GM19463 (cell line): Measurements from ENCODE around the gene ACSL3.
A peak's percentile ranks its signal among the peaks of the same experiment; 100 is the strongest.
"Not testable (repeated sequence)": the region's sequence is repeated elsewhere in the genome, so short reads cannot be mapped to it uniquely, and the experiment has no call there.

ENCODE experiments used
- ATAC-seq: cut with Tn5 transposase; IDR thresholded peaks from one replicate; pipeline ENCODE4 v1.9.1; 2021; ENCODE audit warnings: mild to moderate bottlenecking, moderate library complexity; ENCODE audit not compliant: unreplicated experiment

Gene ACSL3

DNA sequence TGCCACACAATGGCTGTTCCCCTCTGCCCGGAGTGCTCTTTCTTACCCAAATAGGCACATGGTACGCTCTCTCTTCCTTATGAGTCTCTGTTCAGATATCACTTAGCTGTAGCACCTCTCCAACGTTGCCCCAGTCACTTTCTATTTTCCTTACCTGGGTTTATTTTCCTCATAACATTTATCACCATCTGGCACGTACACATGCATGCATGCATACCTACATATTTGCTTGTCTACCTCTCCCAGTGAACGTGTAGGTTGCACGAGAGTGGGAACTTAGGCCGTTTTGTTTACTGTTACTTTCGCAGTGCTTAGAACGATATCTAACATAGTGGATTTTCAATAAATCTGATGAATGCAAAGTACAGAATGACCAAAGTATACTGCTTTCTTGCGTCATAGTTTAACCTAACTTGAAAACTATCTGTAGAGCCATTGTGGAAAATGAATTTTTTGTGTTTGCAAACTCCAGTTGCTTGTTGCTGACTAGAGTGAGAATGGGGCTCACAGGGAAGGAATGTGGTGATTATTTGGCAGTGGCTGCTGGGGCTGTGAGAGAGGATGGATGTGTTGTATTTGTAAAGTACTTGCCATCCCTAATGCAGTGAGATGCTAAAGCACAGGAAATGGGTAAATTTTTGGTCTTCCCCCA, 47.1 kb downstream of the ACSL3 start:
- no peak for ATAC-seq

DNA sequence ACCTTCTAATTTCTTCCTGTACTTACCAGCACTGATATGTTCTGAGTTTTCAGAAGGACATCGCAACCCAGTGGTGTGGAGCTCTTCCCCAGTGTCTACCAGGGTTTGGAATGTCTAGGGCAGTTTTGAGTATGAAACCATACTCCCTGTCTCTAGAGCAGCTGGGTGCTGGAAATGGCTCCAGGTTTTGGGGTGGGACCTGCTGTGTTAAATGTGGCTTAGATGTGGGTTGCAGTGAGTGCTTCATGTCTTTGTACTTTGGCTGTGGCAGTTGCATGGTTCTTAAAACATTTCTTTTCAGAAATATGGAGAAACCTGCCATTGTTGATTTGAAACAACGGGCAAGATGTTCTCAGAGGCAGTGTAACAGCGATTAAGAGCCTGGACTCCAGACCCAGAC, 48.5 kb downstream of the ACSL3 start:
- ATAC-seq: no peak

DNA sequence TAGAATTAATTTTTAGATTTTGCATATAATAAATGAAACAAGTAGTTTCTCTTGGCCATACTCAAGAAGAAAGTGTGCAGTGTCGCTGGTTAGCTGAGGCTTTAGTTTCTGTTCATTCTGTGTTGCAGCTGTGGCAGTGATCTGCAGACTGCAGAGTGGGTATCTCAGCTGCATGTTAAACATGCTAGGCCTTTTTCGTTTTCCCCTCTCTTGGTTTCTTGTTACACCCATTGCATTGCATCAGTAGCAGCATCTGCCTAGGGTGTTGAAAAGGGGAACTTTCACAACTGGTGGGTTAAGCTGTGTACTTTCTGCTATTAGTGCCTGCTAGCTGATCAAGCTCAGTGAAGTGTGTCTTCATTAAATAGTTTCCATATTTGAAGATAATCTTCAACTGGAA, 51.3 kb downstream of the ACSL3 start:
- peak; percentile 96 for ATAC-seq

DNA sequence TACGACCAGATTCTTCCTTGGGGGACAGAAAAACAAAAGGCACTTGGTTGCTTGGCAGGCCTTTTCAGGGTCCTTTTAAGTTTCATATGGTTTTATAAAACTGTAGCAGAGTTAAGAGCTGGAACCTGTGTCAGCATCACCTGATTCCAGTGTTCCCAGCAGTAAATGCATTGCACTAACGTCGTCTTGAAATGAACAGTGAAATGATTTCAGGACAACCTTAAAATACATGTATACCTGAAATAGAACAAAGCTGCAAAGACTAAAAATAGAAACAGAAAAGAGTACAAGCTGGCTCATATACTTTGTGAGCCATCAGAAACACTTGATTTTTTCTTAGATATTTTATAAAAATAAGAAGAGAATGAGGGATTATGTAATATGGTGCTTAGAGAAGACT, 51.9 kb downstream of the ACSL3 start:
- no peak for ATAC-seq

DNA sequence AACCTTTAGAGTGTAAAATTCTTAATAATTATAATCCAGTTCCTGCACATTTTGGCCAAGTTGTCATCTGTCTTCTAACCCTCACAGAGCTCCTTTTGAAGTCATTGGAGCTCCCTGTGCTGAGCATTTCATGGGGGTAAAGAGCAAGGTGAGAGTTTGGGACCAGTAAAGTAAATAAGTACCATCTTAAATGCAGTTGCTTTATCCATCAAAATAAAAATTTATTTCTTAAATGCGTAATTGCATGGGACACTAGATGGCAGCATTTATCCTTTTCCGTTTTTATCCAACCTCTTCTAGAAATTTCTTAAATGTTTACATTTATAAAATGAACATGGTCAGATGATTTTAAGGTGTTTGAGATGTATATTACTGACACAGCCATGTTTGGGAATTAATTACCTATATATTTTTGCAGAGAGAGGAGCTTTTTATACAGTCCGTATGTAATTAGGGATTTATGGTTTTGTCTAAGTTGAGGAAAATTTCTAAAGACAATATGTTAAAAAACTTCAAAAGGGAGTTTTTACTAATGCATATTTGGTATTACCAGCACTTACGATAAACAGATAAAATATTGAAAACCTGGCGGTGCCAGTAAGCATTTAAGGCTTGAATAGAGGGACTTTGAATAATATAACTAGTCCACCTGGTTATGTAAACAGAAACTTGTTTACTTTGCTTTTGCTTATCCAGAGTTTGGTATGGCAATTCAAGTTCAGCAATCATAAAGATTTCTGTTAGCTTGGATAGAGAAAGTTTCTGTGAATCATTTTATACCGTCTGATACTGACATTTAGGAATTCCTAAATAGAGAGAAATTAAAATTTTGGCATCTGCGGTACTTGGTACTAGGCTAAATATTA, 54.5 kb downstream of the ACSL3 start:
- ATAC-seq: no peak

DNA sequence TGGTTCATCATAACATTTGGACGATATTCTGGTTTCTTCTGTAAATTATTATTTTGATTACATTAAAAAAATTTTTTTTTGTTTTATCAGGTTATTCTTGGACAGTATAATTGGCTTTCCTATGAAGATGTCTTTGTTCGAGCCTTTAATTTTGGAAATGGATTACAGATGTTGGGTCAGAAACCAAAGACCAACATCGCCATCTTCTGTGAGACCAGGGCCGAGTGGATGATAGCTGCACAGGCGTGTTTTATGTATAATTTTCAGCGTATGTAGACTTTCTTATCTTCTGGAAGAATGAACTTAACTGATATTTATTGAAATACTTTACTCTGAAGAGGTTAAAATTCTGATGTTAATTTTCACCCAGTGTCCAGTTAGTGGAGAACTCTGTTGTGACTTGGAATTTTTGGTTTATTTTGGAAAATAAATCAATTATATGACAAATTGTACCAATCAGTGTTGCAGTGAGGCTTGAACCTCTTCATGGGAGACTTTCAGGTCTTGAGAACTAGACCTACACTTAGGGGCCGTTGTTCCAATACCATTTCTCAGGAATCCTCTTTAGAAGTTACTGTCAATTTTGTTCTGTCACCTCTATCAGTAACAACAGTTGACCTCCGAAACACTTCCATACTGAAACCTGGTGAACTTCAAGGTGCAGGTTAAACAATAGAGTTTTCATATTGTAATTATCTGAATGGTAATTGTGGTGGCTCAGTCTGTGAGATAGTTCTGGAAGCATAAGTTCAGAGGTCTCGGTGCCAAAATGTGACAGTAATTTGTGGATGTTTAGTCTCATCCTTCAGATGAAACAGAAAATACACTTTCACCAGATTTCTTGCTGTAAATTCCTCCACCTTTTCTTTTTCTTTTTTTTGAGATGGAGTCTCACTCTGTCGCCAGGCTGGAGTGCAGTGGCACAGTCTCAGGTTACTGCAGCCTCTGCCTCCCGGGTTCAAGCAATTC, 55.7 kb downstream of the ACSL3 start:
- ATAC-seq: no peak

DNA sequence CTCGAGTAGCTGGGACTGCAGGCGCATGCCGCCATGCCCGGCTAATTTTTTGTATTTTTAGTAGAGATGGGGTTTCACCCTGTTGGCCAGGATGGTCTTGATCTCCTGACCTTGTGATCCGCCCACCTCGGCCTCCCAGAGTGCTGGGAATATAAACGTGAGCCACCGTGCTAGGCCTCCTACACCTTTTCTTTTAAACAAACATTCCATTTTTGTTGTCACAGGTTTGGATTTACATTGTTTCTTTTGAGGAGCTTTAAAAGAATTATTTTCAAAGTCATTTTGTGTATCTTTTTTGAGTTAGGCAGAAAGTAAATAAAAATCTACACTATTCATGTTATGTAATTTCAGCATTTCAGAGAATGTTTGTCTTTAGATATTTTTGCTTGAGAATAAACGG, 56.4 kb downstream of the ACSL3 start:
- not testable (repeated sequence) for ATAC-seq

DNA sequence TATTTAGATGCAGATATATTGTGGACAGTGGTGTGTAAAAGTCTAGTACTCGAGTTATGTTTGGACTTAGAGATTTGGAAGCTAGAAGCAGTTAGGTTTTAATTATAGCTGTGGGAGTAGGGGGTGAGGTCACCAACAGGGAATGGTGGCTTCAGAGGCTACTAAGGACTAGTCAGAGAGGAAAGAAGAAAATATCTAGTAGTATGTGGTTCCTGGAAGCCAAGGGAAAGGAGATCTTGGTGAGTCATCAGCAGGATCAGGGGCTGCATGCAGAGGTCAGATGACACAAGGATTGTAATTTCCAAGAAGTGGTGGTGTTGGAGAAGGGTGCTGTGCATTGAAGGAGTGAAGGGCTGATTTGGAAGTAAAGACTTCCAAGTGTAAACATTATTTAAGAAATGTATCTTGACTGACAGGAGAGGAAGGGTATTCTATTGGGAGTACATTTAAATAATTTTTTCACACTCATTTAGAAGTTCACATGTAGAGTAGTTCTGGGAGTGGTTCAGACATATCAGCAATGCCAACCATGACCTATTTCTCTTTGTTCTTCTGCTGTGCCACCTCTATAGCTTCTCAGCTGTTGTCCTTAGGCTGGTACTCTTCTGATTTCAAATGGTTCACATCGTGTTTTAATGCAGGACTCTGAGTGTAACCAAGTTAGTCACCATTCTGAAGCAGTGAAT, 59.1 kb downstream of the ACSL3 start:
- no peak for ATAC-seq

DNA sequence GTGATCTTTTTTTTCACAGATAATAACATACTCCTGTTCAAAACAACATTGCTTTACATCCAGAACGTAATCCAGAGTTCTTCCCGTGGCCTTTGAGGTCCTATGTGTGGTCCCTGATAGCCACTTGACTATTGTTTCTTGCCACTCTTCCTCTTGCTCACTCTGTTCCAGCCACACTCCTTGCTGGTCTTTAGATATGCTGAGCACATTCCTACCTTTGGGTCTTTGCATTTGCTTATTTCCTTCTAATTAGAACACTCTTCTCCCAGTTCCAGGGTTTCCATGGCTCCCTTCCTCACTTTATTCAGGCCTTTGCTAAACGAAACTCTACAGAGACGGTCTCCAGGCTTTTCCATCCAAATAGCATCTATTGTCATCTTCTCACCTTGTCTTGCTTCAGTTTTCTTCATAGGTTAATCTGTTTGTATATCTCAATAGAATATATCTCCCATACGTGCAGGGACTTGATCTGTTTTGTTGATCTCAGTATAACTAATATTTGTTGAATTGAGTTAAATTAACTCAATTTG, 59.9 kb downstream of the ACSL3 start:
- no peak for ATAC-seq

DNA sequence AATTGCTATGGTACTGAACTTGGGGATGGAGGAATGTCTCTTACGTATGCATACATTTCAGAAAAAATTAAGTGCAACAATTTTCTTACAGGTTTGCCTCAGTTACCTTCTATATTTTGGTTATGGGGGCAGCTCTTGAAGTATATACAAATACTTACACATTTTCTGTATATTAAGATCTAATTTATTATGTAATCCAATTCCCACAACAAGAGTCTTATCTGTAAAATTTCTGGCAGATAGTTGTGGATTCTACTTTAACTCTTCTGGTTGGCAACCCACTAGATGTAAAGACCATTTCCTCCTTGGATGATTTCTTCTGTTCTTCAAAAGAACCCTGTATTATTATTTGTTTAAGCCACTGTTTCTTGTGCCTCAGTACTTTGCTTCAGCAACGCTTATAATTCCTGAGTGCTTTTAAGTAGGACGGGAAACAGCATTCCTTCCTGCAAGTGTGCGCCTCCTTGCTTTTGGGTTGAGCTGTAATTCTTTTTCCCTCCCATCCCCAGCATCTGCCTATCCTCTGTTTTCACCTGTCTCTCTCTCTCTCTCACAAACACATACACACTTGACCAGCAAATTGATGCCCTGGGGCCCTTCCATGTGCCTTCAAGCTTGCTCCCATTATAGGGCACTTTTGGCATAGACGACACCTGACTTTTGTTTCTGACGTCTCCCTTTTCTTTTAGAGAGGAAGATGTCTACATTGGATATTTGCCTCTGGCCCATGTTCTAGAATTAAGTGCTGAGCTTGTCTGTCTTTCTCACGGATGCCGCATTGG, 61.4 kb downstream of the ACSL3 start:
- no peak for ATAC-seq

DNA sequence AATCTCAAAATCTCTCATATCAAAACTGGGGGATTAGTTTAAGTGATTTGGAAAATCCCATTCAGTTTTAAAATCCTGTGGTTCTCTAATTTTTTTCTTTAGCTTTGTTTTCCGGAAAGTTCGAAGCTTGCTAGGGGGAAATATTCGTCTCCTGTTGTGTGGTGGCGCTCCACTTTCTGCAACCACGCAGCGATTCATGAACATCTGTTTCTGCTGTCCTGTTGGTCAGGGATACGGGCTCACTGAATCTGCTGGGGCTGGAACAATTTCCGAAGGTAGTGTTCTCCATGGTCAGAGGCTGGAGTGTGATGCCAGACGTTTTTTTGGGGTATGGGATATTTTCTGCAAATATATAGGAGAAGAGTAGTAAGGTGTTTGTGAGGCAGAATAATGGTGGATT, 66.1 kb downstream of the ACSL3 start:
- ATAC-seq: no peak

DNA sequence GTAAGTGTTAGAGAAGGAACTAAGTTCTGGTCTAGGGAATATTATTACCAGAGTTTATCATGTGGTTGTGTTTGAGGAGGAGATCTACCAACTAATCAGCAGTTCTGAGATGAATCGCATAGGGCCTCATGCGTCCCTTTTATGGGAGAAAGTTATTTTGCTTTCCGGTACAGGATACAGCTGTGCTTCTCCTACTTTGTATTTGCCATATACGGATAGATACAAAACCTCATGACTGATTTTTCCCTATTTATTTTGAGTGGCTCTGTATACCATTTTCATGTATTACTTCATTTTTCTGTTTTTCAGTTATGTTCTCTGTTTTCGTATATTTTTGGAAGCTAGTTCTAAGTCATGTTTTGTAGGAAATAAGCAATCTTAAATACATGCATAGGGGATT, 66.8 kb downstream of the ACSL3 start:
- ATAC-seq: no peak

DNA sequence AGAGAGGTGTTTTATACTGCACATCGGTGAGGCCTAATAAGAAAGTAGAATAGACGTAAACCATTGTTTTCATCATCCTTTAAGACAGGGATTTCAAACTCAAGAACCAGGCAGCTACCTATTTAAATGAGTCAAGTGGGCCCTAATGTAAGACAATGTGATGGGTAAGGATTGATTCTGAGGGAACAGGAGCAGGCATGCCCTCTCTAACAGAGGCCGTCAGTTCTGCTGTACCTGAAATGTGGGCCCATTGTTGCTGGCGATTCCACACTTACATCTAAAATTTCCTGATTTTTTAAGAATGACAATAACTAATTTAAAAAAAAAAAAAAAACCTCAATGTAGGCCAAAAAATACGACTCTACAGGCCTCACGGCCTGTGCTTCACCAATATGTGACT, 67.5 kb downstream of the ACSL3 start:
- ATAC-seq: no peak

DNA sequence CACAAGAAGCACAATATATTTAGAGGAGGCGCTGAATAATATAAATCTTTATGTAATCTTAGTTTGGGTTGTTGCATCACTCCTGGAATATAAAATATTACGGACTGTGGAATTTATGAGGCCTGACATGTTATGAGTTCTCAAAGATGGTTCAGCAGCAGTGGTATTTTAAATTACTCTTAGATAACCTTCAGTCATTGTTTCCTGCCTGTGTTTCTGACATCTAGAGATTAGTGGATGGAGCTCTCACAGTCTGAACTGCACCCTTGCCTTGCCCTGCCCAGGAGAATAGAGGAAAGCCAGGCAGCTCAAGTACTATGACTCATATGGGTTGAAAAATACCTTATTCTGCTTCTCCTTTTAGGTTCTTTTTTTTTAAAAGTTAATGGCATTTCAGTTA, 70.0 kb downstream of the ACSL3 start:
- ATAC-seq: no peak

DNA sequence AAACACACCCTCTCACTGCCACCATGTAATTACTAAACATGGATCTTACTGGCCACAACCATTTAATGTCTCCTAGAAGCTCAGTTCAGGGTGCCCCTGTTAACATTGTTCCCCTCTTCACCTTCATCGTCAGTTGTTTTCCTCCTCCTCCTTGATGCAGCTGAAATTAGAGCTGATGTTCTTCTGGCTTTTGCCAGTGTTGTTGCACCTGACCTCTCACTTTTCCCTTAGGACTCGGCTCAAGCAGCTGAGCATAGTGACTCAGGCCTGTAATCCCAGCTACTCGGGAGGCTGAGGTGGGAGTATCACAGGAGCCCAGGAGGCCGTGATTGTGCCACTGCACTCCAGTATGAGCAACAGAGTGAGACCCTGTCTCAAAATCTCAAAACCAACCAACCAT, 70.8 kb downstream of the ACSL3 start:
- no peak for ATAC-seq

DNA sequence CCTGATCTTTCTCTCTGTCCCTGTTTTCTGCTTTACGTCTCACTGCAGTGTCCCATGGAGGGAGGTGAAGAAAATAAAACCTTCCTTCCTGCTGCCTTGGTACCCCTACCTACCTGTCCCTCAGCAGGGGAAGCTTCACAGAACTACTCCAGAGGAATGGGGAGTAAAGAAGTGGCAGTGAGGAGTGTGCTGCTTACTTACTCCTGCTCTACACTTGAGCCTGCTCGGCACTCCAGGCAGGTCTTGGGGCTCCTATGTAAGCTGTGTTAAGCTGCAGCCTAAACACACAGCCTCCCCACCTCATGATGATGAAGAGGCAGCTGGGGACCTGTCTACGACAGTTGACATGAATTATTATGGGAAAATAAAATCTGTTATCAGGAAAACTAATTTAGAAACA, 72.6 kb downstream of the ACSL3 start:
- no peak for ATAC-seq

DNA sequence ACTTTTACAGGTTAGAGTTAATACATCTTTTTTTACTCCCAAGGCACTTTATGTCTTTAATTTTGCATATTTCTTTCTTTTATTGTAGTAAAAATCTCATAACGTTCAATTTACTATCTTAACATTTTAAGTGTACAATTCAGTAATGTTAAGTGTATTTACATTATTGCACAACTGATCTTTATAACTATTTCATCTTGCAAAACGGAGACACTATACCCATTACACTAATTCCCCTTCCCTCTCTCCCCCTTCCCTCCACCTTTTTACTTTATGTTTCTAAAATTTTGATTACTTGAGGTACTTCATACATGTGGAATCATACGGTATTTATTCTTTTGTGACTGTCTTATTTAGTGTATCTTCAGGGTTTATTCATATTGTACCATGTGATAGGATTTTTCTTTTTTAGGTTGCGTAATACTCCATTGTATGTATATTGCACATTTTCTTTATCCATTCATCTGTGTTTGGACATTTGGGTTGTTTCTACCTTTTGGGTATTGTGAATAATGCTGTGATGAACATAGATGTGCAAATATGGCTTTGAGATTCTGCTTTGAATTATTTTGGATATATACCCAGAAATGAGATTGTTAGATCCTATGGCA, 75.0 kb downstream of the ACSL3 start:
- ATAC-seq: no peak

DNA sequence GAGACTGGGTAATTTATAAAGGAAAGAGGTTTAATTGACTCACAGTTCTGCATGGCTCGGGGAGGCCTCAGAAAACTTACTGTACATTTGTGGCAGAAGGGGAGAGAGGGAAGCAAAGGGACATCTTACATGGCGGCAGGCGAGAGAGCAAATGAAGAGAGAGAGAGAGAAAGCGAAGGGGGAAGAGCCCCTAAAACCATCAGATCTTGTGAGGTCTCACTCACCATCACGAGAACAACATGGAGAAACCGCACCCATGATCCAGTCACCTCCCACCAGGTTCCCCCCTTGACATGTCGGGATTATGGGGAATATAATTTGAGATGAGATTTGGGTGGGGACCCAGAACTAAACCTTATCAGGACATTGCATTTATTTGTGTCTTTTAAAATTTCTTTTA, 75.9 kb downstream of the ACSL3 start:
- ATAC-seq: no peak

DNA sequence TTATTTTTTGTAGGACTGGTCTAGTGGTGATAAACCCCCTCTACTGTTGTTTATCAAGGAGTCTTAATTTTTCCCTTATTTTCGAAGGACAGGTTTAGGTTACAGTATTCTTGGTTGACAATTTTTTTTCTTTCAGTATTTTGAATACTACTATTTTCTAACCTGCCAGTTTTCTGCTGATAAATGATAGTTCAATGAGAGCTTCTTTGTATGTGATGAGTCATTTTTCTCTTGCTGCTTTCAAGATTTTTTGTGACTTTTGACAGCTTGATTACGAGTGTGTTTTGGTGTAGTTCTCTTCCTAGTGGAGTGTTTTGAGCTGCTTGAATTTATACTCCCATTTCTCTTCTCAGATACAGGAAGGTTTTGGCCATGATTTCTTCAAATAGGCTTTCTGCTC, 77.5 kb downstream of the ACSL3 start:
- ATAC-seq: no peak
